Right renal cortex interstitium (tissue), 3 donors: ENCODE measurements around the gene EIF4G3. TPM values are rescaled to one million over a fixed set of nuclear protein-coding genes. Genes with fewer than 3 reads are reported as not detected.
"Not testable (repeated sequence)": the region's sequence is repeated elsewhere in the genome, so short reads cannot be mapped to it uniquely, and the experiment has no call there.

Experiments
- DNase-seq, 3 donors: peaks; one replicate each; pipeline ENCODE4 v3.0.0-alpha.2; 2013; ENCODE audit warnings: low read depth in 3 of 3, low spot score in 2 of 3
- polyA plus RNA-seq, 3 donors: library from polyadenylated mRNA; unstranded; fragments of 120-200 nt; gene quantifications; one replicate each; pipeline ENCODE4 v1.2.1, GENCODE V29; 2013; ENCODE audit not compliant: insufficient read length in 3 of 3

Gene EIF4G3
- polyA plus RNA-seq, 3 donors, result 65.2 to 70.7 (median 69.7) TPM

DNA sequence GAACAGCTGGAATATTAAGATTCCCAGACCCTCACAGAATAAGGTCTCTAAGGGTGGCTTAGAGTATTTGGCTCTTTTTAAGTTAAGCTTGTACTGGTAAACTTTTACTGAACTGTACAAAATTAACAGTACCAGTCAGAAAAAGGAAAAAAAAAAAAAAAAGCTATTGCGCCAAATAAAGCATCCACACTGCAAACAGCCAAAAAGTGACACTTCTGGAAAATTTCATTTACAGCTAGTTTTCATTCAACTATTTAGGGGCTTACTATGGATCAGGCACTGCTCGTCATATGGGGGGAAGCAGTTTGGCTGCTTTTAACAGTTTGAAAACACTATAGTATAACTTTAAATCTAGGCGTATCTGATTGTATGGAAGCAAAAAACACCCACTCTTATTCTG lies 139.6 kb downstream of the EIF4G3 start:
- no peak for DNase-seq

DNA sequence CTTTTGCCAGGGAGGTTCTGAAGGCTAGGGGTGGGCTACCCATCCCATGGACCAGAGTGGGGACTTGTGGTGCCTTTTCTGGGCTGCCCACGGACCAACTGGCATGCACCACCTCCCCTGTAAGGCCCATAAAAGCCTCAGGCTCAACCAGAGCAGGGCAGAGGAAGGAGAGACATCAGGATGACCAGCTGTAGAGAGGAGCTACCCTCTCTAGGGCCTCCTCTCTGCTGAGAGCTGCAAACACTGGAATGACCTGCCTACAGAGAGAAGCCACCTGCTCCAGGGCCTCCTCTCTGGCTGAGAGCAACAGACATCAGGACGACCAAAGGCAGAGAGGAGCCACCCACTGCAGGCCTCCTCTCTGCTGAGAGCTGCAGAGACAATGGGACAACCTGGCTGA lies 140.9 kb downstream of the EIF4G3 start:
- DNase-seq, result no peak

DNA sequence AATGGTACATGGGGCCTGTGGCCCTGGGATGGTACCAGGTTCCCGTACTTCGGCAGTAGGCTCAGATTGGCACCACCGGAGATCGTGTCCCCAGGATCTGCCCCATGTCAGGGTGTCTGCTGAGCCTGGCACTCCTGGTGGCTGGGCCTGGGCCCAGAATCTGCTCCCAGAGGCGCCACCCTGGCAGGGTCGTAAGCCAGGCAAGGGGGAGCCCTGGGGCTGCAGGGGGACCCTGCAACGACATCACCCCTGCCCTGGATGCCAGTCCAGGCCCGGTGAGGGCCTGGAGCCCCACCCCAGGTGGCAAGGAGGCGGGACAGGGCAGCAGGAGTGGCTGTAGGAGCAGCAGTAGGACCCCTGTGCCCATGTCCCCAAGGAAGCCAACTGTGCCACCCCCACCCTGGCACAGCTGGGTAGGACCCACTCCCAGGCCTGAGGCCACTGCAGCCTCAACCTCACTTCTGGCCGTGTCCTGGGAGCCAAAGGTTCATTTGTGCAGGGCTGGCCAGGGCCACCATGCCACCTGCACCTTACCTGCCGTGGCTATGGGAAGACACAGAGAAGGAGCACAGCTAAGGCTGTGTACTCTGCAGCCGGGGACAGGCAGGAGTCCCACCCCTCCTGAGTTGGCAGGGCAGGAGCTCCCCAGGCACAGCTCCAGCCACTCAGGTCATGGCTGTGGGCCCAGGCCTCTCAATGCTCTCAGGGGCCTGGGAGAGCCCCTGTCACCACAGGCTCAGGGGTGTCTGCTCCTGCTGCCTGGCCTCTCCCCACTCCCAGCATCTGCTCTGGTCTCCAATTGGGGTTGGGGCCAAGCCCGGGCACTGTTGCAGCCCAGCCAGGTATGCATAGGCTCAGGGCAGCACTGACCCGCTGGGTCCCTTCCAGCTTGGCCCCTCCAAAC lies 141.7 kb downstream of the EIF4G3 start:
- no peak for DNase-seq

DNA sequence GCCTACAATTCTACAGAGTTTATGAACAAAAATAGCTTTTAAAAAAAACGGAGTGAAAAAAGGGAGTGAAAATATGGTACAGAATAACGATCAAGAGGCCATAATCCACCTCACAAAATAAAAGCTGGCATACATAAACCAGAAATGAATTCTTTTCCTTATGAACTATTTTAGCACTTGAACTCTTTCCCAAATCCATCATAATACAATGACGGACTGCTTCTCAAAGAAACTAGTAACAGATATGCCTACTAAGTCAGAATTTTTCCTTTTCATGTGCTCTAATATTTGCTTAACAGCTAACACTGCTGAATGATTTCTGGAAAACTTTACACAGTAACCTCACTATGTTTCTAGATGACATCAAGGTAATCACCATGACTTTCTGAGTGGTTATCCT lies 144.0 kb downstream of the EIF4G3 start:
- no peak for DNase-seq

DNA sequence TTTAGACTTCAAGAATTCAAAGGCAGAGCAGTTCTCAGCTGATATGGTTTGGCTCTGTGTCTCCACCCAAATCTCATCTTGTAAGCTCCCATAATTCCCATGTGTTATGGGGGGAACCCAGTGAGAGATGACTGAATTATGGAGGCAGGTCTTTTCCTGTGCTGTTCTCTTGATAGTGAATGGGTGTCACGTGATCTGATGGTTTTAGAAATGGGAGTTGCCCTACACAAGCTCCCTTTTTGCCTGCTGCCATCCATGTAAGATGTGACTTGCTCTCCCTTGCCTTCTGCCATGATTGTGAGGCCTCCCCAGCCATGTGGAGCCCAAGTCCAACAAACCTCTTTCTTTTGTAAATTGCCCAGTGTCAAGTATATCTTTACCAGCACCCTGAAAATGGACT lies 146.5 kb downstream of the EIF4G3 start:
- no peak for DNase-seq

DNA sequence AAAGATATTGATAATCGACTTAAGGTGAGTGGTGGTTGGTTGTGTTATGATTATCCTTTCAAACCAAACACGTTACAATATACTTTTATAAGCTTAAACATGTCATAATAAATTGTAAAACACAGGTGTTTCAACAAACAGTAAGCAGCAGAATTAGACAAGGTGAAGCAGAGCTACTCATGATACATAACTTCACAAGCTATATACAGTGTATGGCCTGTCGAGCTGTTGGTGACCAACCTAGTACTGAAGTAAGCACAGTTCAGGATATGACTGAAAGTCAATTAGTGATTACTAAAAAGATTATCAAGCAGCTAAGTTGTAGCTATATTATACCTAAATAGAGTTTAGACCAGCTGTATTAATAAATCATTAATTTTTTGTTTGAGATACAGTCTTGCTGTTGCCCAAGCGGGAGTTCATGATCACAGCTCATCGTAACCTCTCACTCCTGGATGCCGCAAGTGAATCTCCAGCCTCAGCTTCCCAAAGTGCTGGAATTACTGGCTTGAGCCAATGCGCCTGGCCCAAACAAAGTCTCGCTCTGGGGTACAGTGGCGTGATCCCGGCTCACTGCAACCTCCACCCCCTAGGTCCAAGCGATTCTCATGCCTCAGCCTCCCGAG lies 148.1 kb downstream of the EIF4G3 start:
- DNase-seq, result no peak

DNA sequence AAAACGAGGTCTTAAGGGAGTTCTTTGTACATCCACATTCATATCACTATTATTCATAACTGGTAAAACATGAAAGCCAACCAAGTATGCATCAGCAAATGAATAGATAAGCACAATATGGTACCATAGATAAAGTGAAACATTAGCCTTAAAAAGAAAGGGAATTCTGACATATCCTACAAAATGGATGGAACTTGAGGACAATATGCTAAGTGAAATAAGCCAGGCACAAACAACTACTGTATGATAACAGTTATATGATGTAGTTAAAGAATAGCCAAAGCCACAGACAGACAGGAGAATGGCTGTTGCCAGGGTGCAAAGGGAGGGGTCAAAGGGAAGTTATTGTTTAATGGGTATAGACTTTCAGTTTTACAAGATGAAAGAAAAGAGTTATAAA lies 148.9 kb downstream of the EIF4G3 start:
- DNase-seq, result no peak

DNA sequence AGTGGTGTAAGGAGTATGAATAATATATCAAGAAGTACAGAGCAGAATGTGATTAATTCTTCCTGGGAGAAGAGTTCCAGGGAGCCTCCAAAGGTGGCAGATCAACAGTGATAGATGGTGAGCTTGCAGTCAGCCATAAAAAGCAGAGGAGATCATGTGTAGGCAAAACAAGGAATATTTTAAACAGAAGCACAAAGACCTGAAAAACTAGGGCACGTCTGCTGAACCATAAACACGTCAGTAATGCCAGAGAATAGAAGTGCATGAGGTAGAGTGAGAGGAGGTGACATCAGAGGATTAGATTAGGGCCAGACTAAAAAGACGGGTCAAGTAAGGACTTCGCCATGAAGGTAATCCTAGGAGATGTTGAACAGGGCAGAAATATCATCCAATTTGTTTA lies 151.8 kb downstream of the EIF4G3 start:
- no peak for DNase-seq

DNA sequence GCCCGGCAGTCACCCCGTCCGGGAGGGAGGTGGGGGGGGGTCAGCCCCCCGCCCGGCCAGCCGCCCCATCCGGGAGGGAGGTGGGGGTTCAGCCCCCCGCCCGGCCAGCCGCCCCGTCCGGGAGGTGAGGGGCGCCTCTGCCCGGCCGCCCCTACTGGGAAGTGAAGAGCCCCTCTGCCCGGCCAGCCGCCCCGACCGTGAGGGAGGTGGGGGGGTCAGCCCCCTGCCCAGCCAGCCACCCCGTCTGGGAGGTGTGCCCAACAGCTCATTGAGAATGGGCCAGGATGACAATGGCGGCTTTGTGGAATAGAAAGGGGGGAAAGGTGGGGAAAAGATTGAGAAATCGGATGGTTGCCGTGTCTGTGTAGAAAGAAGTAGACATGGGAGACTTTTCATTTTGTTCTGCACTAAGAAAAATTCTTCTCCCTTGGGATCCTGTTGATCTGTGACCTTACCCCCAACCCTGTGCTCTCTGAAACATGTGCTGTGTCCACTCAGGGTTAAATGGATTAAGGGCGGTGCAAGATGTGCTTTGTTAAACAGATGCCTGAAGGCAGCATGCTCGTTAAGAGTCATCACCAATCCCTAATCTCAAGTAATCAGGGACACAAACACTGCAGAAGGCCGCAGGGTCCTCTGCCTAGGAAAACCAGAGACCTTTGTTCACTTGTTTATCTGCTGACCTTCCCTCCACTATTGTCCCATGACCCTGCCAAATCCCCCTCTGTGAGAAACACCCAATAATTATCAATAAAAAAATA lies 152.4 kb downstream of the EIF4G3 start:
- not testable (repeated sequence) for DNase-seq

DNA sequence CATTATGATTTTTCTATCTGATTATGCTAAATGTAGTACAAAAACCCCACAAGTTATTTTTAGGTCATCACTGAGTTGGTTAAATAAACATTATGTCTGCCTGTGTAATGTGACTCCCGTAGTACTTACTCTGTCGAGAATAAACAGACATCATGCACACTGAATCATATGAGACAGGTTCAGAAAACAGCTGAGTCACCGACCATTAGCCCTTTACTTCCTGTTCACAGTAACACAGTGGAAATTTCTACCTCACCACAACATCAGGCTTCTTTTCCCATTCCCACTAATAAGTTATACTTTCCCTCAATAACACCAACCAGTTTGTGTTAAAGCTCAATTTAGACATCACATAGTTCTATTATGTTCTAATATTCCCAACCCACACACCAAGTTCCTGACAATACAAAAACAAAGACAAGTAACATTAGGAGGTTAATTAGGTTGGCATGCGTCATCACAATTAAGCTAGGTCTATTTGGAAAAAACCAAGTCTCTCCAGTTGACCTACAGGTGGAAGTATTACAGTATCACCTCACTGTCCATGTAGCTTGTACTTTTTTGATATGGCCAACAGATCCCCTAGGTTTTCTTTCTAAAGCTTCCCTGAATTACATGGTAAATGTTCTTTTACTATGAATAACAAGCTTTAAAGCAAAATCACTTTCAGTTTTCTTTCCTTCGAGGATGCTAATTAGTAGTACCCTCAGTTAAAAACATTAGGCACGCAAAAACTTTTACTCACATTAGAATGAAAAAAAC lies 154.2 kb downstream of the EIF4G3 start:
- DNase-seq, result peak; percentile 41 to 72 (median 55)

DNA sequence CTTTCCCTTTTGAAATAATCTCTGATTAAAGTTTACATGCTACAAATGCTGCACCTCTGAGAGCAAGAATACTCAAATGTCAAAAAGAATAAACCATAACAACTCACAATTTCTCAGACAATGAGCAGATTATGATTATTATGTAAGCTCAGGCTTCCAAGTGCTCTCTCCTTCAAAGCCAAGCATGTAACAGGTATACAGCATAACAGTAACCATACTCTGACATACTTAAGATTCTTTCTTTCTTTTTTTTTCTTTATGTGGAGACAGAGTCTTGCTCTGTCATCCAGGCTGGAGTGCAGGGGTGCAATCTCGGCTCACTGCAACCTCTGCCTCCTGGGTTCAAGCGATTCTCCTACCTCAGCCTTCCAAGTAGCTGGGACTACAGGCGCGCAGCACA lies 155.4 kb downstream of the EIF4G3 start:
- no peak for DNase-seq

DNA sequence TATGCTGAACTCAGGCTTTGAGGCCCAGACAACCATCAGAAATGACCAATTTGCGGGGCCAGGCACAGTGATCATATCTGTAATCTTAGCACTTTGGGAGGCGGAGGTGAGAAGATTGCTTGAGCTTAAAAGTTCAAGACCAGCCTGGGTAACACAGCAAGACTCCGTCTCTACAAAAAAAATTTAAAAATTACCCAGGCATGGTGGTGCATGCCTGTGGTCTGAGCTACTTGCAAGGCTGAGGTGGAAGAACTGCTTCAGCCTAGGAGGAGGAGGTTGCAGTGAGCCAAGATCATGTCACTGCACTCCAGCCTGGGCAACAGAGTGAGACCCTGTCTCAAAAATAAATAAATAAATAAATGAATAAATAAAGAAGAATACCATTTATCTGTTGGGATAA lies 156.5 kb downstream of the EIF4G3 start:
- no peak for DNase-seq

DNA sequence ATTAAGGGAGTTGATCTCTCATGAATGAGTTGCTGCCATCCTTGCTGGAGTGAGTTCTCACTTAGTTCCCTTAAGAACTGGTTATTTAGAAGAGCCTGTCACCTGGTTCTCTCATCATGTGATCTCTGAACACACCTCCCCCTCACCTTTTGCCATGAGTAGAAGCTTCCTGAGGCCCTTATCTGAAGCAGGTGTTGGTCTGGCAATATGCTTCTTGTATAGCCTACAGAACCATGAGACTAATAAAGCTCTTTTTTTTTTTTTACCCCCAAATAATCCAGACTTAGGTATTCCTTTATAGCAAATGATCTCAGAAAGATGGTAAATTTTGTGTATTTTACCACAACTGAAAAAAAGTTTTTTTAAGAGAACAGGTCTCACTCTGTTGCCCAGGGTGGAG lies 158.0 kb downstream of the EIF4G3 start:
- DNase-seq, result no peak

DNA sequence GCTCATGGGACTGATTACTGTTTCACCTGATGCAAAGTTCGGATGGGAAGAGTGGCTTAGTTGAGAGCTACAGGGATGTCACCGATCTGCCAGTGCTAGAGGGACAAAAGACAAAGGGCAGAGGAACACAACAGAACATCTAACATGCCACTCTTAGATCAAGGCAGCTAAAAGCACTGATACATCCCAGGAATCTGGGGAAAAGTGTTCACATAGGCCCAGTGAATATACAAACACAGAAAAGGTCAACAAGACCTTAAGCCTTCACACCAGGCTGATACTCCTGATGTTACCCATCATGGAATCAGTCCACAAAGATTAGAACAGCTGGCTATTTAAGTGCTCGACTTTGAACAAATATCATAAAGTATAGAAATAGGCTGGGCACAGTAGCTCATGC lies 163.2 kb downstream of the EIF4G3 start:
- DNase-seq, result no peak

DNA sequence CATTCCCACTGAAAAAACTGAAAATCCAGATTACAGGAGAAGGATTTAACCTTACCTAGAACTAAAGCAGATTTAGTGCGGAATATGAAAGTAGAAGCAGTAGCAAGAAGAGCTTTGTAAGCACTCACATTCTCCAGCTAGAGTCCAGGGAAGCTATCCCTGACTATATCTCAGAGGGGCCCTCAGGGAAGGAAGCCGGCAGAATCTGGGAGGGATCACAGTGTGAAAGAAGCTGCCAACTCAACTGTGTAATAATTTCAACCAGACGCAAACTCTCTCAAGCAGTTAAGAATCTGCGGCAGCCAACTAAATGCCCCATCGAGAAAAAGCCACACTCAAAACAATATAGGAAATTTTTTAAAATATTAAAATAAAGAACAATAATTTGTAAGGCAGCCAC lies 163.8 kb downstream of the EIF4G3 start:
- peak in 1 of 3 donors; percentile 33 for DNase-seq

DNA sequence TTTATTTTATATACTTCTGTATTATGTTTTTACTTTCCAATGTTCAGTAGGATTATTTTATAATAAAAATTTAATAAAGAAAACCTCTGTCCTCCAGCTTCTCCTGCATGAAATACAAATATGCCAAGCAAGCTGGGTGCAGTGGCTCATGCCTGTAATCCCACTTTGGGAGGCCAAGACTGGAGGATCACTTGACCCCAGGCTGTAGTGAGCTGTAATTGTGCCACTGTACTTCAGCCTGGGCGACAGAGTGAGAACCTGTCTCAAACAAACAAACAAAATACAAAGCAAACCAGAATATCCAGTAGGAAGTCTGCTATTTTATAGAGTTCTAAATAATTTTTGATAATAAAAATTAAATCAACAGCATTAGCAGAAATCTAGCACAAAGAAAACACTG lies 168.8 kb downstream of the EIF4G3 start:
- no peak for DNase-seq

DNA sequence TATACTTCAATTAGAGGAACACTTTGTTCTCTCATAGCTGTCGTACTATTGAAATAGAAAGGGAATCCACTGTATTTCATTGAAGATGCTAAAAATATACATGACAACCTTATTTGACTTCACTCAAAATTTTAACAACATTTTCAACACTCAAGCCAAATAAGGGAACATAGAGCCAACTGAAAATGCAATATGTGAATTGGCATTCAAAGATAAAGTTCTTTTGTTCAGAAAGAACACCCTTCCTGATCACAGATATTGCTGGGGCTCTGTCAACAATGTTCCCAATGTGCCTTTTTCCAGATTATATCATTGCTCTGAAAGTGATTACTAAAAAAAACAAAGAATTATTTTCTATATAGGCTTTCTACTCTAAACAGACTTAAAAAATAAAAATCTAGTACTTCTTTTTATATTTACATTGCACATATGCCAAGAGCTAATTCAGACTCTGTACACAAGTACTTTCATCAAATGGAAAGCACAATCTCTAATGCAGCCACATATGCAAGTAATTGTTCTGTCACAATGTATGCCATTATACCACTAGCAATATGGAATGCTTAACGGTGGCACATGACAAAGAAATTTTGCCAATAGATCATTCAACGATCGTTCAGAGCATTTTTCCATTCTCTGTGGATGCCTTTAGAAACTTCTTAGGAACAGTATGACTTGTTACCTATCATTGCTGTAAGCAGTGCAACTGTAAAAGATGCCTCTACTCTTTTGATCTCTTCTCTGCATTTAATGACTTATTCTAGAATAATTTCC lies 171.0 kb downstream of the EIF4G3 start:
- DNase-seq, result no peak

DNA sequence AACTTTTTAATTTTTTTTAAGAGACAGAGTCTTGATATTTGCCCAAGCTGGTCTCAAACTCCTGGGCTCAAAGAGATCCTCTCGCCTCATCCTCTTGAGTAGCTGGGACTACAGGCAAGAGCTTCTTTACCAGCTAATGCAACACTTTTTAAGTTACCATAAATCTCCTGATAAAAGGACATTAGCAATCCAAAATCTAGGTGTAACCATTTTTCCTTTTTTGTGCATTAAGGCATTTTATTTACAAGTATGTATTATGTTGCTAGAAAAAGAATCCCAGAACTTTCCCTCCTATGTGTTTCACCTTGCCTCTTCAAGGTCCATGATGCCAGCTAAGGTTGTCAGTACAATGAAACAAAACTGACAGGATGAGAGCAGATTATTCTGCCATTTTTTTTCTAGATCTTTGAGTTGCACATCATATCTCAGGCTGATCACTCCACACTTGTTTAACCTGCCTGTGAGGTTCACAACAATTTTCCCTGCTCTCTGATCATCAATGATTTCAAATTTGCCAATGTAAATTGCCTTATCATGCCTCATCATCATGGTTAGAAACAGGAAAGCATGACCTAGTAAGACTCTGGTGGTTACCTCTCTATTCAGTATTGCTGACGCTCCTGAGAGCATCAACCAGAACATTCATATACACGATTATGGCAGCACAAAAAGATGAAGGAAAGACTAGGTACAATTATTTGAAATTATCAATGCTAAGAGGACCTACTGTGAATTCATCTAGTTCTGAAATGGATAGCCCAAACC lies 173.2 kb downstream of the EIF4G3 start:
- no peak for DNase-seq

DNA sequence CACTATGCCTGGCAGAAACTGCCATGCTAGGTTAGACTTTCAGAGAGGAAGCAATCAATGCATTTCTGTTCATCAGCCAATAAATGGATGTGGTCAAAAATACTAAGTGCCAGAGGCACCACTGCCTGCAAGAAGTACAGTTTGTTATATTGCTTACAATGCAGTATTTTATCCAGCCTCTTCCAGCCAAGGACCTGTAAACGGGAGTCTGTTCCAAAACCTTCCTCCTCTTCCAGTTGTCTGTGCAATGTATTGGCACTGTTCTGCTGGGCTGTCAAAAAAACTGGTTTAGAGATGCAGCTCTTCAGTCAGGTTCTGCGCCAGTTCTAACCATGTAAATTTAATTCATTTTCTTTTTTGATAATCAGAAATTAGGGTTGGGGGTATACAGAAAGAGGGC lies 175.7 kb downstream of the EIF4G3 start:
- DNase-seq, result no peak
